A549 (cell line): ENCODE measurements around the gene MNDA. TPM values are rescaled to one million over a fixed set of nuclear protein-coding genes. Genes with fewer than 3 reads are reported as not detected.

ENCODE experiments used
- ATAC-seq, 2 experiments: fragments of 200-7000 bp in 1 of 2; fragments of >200 bp in 1 of 2; cut with Nextera tagmentation in 1 of 2; cut with Tn5 transposase in 1 of 2; 3 replicates each; pipeline versions ENCODE4 v1.8.0 to v1.9.1; 2018 to 2020; ENCODE audit warnings: mild to moderate bottlenecking in 1 of 2, moderate library complexity in 1 of 2
- CTCF ChIA-PET: fragments of 300-600 bp; sonication (Branson Sonifier 250); formaldehyde crosslinking; extraction: SDS; loops from one replicate; lab custom pipeline; 2021; ENCODE audit warnings: antibody characterized with exemption, inconsistent platforms; lab: Yijun Ruan, JAX
- POLR2A ChIA-PET: fragments of 350-600 bp; formaldehyde crosslinking; extraction: SDS; loops from one replicate; lab custom pipeline; 2021; ENCODE audit warnings: antibody characterized with exemption, inconsistent platforms; lab: Yijun Ruan, JAX
- DNase-seq, 2 experiments: peaks; one replicate each; pipeline versions ENCODE4 v3.0.0 to v3.0.0-alpha.2; 2011 to 2016; ENCODE audit warnings: low read depth in 1 of 2, low spot score in 1 of 2
- FAIRE-seq: peaks from 2 replicates; lab custom pipeline; 2011; peaks lifted over from hg19 to GRCh38; lab: Jason Lieb, UNC
- H3K27ac ChIP-seq, 2 experiments: fragments of >200 bp; sonication (Bioruptor Twin); formaldehyde crosslinking; 3 replicates each; pipeline ENCODE4 v1.5.1; 2016 to 2017
- H3K4me1 ChIP-seq: fragments of >200 bp; sonication (Bioruptor Twin); formaldehyde crosslinking; 3 replicates; pipeline ENCODE4 v1.6.1; 2016
- H3K4me2 ChIP-seq: fragments of >200 bp; sonication (Bioruptor Twin); formaldehyde crosslinking; 3 replicates; pipeline ENCODE4 v1.6.1; 2016
- H3K4me3 ChIP-seq: fragments of >200 bp; sonication (Bioruptor Twin); formaldehyde crosslinking; 3 replicates; pipeline ENCODE4 v1.5.1; 2016
- H3K9me3 ChIP-seq: fragments of >200 bp; sonication (Bioruptor Twin); formaldehyde crosslinking; 3 replicates; pipeline ENCODE4 v1.6.1; 2016
- BCL3 ChIP-seq: fragments of >200 bp; sonication (Bioruptor Twin); formaldehyde crosslinking; IDR thresholded peaks from 3 replicates; pipeline ENCODE4 v1.6.1; 2016
- CBX8 ChIP-seq: fragments of 200-600 bp; sonication (generic); IDR thresholded peaks from 2 replicates; pipeline ENCODE4 v1.6.1; 2016
- CHD4 ChIP-seq: fragments of 200-600 bp; sonication (generic); IDR thresholded peaks from 2 replicates; pipeline ENCODE4 v1.6.1; 2016; ENCODE audit warnings: antibody characterized with exemption, mild to moderate bottlenecking, borderline replicate concordance
- EHF ChIP-seq: fragments of 250-450 bp; sonication (Bioruptor Pico); IDR thresholded peaks from 2 replicates; pipeline ENCODE4 v1.5.0; 2020; ENCODE audit warnings: mild to moderate bottlenecking
- EP300 ChIP-seq, 2 experiments: fragments of >200 bp; sonication (Bioruptor Twin); formaldehyde crosslinking; IDR thresholded peaks; 2 replicates in 1 of 2; 3 replicates in 1 of 2; pipeline ENCODE4 v1.6.1; 2016 to 2017
- ESRRA ChIP-seq: fragments of 150-350 bp; IDR thresholded peaks from 2 replicates; pipeline ENCODE4 v1.6.1; 2014; ENCODE audit warnings: mild to moderate bottlenecking, low read length, borderline replicate concordance
- FOSB ChIP-seq: fragments of 250-450 bp; sonication (Bioruptor Pico); IDR thresholded peaks from 2 replicates; pipeline ENCODE4 v1.5.0; 2020; ENCODE audit warnings: mild to moderate bottlenecking, moderate library complexity
- FOSL2 ChIP-seq, 2 experiments: fragments of 450-650 bp in 1 of 2; fragments of >200 bp in 1 of 2; sonication (Bioruptor Twin) in 1 of 2; formaldehyde crosslinking; IDR thresholded peaks; 2 replicates each; pipeline versions ENCODE4 v1.5.0 to v1.6.1; 2016 to 2020; ENCODE audit warnings: mild to moderate bottlenecking in 1 of 2, moderate library complexity in 1 of 2
- HOXB5 ChIP-seq: fragments of 250-450 bp; sonication (Bioruptor Pico); IDR thresholded peaks from 2 replicates; pipeline ENCODE4 v1.5.0; 2020; ENCODE audit warnings: mild to moderate bottlenecking, moderate library complexity
- KDM1A ChIP-seq: fragments of 200-600 bp; sonication (generic); IDR thresholded peaks from 2 replicates; pipeline ENCODE4 v1.6.1; 2016; ENCODE audit warnings: low read depth, mild to moderate bottlenecking
- MAFK ChIP-seq: fragments of 450-650 bp; IDR thresholded peaks from 2 replicates; pipeline ENCODE4 v1.6.1; 2014; ENCODE audit not compliant: partially characterized antibody
- NPAS2 ChIP-seq: fragments of 250-450 bp; sonication (Bioruptor Pico); IDR thresholded peaks from 2 replicates; pipeline ENCODE4 v1.8.0; 2022; ENCODE audit warnings: mild to moderate bottlenecking, moderate library complexity, borderline replicate concordance
- NR3C1 ChIP-seq: fragments of >200 bp; sonication (Bioruptor Twin); formaldehyde crosslinking; IDR thresholded peaks from 3 replicates; pipeline ENCODE4 v1.6.1; 2017
- PHF8 ChIP-seq: fragments of 200-600 bp; sonication (generic); IDR thresholded peaks from 2 replicates; pipeline ENCODE4 v1.6.1; 2016; ENCODE audit warnings: low read depth, mild to moderate bottlenecking, antibody characterized with exemption, moderate library complexity, borderline replicate concordance
- POLR2A ChIP-seq: IDR thresholded peaks from 2 replicates; pipeline ENCODE4 v1.6.1; 2012; ENCODE audit warnings: mild to moderate bottlenecking, low read length
- POLR2AphosphoS2 ChIP-seq: conservative IDR thresholded peaks from 2 replicates; pipeline ENCODE4 v1.6.1; 2012; ENCODE audit warnings: low read length, improper control_type of control experiment, inconsistent platforms
- RARB ChIP-seq: fragments of 250-450 bp; sonication (Bioruptor Pico); IDR thresholded peaks from 2 replicates; pipeline ENCODE4 v1.8.0; 2021; ENCODE audit warnings: mild to moderate bottlenecking, moderate library complexity
- RCOR1 ChIP-seq: fragments of 150-350 bp; IDR thresholded peaks from 2 replicates; pipeline ENCODE4 v1.6.1; 2014; ENCODE audit warnings: antibody characterized with exemption, low read length, low read depth
- RNF2 ChIP-seq: fragments of 200-600 bp; sonication (generic); IDR thresholded peaks from 2 replicates; pipeline ENCODE4 v1.6.1; 2016; ENCODE audit warnings: low read depth, mild to moderate bottlenecking, antibody characterized with exemption, moderate library complexity, borderline replicate concordance
- SMC3 ChIP-seq: fragments of >200 bp; sonication (Bioruptor Twin); formaldehyde crosslinking; IDR thresholded peaks from 3 replicates; pipeline ENCODE4 v1.6.1; 2018; ENCODE audit warnings: inconsistent platforms
- TP53 ChIP-seq: fragments of 250-450 bp; sonication (Bioruptor Pico); IDR thresholded peaks from 2 replicates; pipeline ENCODE4 v1.5.0; 2021; ENCODE audit warnings: mild to moderate bottlenecking, moderate library complexity
- ZC3H11A ChIP-seq: fragments of 450-650 bp; IDR thresholded peaks from 2 replicates; pipeline ENCODE4 v1.6.1; 2014; ENCODE audit warnings: antibody characterized with exemption, mild to moderate bottlenecking
- ZFP36 ChIP-seq: fragments of 450-650 bp; IDR thresholded peaks from 2 replicates; pipeline ENCODE4 v1.6.1; 2014; ENCODE audit warnings: borderline replicate concordance; ENCODE audit not compliant: partially characterized antibody
- ZNF302 ChIP-seq: fragments of 250-450 bp; sonication (Bioruptor Pico); IDR thresholded peaks from 2 replicates; pipeline ENCODE4 v1.9.0; 2021; ENCODE audit warnings: inconsistent platforms, mild to moderate bottlenecking, moderate library complexity
- WGBS: methylation state at CpG from one replicate; pipeline ENCODE4 v1.1.6; 2017; ENCODE audit errors: missing lambda C conversion rate; 5-methylcytosine and 5-hydroxymethylcytosine counted together
- polyA plus RNA-seq, 4 experiments: library from polyadenylated mRNA; depleted of rRNA in 3 of 4; stranded (reverse); fragments of >200 nt; fragmentation: RNase III in 1 of 4; extraction: RNeasy Plus Mini Kit Qiagen cat#74134 plus additional on column Dnase treatment in 1 of 4; gene quantifications; 2 replicates in 3 of 4; 3 replicates in 1 of 4; pipeline ENCODE4 v1.2.3, GENCODE V29; 2011 to 2017
- TF ChIP-seq, protein P1 (sequence below): IDR thresholded peaks from 2 replicates; pipeline ENCODE4 v1.6.1; 2012
- TF ChIP-seq, protein P2 (sequence below): fragments of 150-350 bp; IDR thresholded peaks from 2 replicates; pipeline ENCODE4 v1.6.1; 2014; ENCODE audit warnings: low read depth, mild to moderate bottlenecking, low read length
- TF ChIP-seq, protein P3 (sequence below): fragments of 450-650 bp; IDR thresholded peaks from 2 replicates; pipeline ENCODE4 v1.6.1; 2014; ENCODE audit warnings: antibody characterized with exemption

The MNDA gene
- polyA plus RNA-seq, 2 of the 4 experiments (the other 2 are of a cell fraction) = not detected

- TF ChIP-seq BCL3 = no peak
- TF ChIP-seq, protein P1, sequence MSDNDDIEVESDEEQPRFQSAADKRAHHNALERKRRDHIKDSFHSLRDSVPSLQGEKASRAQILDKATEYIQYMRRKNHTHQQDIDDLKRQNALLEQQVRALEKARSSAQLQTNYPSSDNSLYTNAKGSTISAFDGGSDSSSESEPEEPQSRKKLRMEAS = no peak
These were observed 30.6 kb upstream of the MNDA start (continued) for GRCh38 chr1:158800526-158800925.

GRCh38 chr1:158801396-158801795 is 29.8 kb upstream of the MNDA start:
- 2% methylated on average over 1 of the region's 1 CpG for WGBS
- Histone ChIP-seq H3K27ac (no peak overlapping the region), H3K4me1 (no peaks in the 10 kb centered on the region), H3K4me2 (no peak overlapping the region), H3K9me3 (no peaks in the 10 kb centered on the region), H3K4me3 (no peak overlapping the region)
- DNase-seq = no peak
- POLR2A ChIA-PET = no interaction called here
- CTCF ChIA-PET = interaction anchor here (1.0 kb wide), 1 partner anchor 18 kb away, joined by 4 read pairs; no protein-coding TSS in a partner anchor
- no peak for FAIRE-seq
- no peak for ATAC-seq
- TF ChIP-seq TP53 (CRISPR knock-in tag) (no peak), FOSL2 (IDR thresholded peaks at IDR 0.05) (no peak), FOSL2 (CRISPR knock-in tag; IDR thresholded peaks at IDR 0.05) (no peak), EHF (CRISPR knock-in tag) (no peak), CHD4 (no peak), ZC3H11A (no peak), CBX8 (no peak), HOXB5 (CRISPR knock-in tag) (no peak), NR3C1 (no peak), ZFP36 (no peak), RNF2 (no peak), POLR2A (no peak), BCL3 (no peak), FOSB (CRISPR knock-in tag) (no peak), KDM1A (no peak)
- TF ChIP-seq, protein P2, sequence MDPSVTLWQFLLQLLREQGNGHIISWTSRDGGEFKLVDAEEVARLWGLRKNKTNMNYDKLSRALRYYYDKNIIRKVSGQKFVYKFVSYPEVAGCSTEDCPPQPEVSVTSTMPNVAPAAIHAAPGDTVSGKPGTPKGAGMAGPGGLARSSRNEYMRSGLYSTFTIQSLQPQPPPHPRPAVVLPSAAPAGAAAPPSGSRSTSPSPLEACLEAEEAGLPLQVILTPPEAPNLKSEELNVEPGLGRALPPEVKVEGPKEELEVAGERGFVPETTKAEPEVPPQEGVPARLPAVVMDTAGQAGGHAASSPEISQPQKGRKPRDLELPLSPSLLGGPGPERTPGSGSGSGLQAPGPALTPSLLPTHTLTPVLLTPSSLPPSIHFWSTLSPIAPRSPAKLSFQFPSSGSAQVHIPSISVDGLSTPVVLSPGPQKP = no peak

DNA sequence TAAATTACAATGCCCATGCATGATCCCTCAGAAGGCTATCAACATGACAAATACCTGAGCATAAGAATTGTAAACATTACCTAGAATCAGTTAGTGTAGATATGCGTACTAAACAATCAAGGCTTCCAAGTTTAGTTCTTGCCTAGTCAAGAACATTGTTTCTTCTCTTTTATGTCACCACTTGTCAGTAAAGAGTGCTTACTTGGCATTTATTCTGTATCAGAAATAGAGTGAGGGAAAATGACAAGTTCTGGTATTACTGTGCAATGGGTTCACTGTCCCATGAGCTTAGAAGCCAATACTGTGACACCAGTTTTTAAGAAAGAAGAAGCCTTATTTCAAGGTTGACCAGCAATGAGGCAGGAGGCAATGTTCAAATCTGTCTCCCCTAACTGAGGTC is 27.5 kb upstream of the MNDA start:
- TF ChIP-seq RARB = no peak
- TF ChIP-seq MAFK = peak; percentile 80
- no peaks in the 10 kb centered on the region for H3K4me1 ChIP-seq
- ATAC-seq (no peak), FAIRE-seq (no peak), DNase-seq (no peak)
- H3K27ac ChIP-seq = no peak overlapping the region
- ChIA-PET POLR2A (no interaction called here), CTCF (no interaction called here)
- no peak overlapping the region for H3K4me2 ChIP-seq
- H3K4me3 ChIP-seq = no peak overlapping the region
- 0% methylated on average over 1 of the region's 1 CpG for WGBS
- H3K9me3 ChIP-seq = no peaks in the 10 kb centered on the region

DNA sequence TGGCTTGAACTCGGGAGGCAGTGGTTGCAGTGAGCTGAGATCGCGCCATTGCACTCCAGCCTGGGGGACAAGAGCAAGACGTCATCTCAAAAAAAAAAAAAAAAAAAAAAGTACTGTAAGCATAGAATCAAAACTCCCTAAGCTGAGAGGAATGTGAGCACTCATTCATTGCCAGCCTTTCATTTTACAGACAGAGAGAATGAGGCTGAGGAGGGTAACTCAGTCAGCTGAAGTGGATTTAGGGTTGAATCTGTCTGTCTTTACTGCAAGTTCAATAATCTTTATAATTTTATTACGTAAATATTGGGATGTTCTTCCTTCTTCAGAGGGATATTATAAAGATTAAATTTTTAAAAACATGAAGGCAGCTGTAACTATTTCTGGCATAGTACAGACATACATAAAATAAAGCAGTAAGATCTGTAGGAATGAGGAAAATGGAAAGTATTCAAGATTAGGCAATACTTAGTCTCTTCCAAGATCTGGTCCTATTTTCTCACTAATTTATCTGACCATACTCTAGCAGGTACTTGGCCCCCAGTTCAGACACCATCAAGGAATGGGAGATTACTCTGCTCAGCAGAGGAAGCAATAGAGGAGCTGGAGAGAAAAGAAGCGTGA is 24.1 kb upstream of the MNDA start:
- Histone ChIP-seq H3K4me1 (no peaks in the 10 kb centered on the region), H3K9me3 (no peaks in the 10 kb centered on the region)
- TF ChIP-seq ZNF302 (CRISPR knock-in tag) (no peak), HOXB5 (CRISPR knock-in tag) (no peak), EP300 (IDR thresholded peaks at IDR 0.05) (no peak), NPAS2 (CRISPR knock-in tag) (no peak), RCOR1 (no peak), CBX8 (no peak), SMC3 (no peak), ESRRA (no peak), POLR2AphosphoS2 (no peak), PHF8 (no peak), BCL3 (no peak), FOSB (CRISPR knock-in tag) (no peak)
- TF ChIP-seq, protein P3, sequence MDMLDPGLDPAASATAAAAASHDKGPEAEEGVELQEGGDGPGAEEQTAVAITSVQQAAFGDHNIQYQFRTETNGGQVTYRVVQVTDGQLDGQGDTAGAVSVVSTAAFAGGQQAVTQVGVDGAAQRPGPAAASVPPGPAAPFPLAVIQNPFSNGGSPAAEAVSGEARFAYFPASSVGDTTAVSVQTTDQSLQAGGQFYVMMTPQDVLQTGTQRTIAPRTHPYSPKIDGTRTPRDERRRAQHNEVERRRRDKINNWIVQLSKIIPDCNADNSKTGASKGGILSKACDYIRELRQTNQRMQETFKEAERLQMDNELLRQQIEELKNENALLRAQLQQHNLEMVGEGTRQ = no peak
- TF ChIP-seq, all 56 proteins: peak for 0
- Histone ChIP-seq H3K27ac (no peak overlapping the region), H3K4me2 (no peak overlapping the region), H3K4me3 (no peak overlapping the region)
- no peak for FAIRE-seq
- DNase-seq = no peak
- CTCF ChIA-PET = interaction anchor here (0.8 to 0.9 kb wide), 2 partner anchors 13 to 20 kb away, joined by 3 read pairs; no protein-coding TSS in a partner anchor
- WGBS = 14% methylated on average over 6 of the region's 6 CpGs
- POLR2A ChIA-PET = no interaction called here
- no peak for ATAC-seq
